HG02973 (cell line): Measurements from ENCODE around the gene FUZ.

ENCODE experiments used
- ATAC-seq: cut with Tn5 transposase; IDR thresholded peaks from one replicate; pipeline ENCODE4 v1.9.1; 2021; ENCODE audit warnings: moderate library complexity; ENCODE audit not compliant: unreplicated experiment

Gene FUZ

DNA sequence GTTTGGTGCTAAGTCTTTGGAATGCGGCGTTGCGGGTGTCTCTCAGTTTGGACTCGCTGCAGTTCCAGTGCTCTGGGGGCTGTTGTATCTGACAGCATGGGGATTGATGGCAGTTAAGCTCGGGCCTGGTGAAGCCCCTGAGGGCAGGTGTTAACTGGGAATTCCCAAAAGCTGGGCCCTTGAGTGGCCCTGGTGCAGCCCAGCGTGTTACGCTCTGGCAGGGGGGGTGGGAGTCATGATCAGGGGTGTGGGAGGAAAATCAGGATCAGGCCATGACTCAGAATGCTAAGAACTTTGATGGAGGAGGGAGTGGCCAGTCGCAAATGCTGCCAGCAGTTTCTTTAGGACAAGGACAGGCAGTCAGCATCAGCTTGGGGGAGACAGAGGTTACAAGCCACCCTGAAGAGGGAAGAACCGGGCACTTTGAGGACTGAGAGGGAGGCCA, 26.7 kb downstream of the FUZ start:
- ATAC-seq: no peak

DNA sequence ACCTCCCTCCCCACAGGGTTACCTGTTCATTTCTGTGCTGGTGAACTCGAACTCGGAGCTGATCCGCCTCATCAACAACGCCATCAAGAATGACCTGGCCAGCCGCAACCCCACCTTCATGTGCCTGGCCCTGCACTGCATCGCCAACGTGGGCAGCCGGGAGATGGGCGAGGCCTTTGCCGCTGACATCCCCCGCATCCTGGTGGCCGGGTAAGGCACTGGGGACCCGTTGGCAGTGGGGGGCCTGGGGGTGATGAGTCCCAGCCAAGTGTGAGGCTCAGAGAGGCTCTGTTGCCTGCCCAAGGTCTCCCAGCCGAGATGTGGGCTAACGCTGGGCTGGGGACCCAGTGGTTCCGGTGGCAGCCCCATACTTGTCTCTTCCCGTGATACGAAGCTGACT, 30.6 kb downstream of the FUZ start:
- no peak for ATAC-seq

DNA sequence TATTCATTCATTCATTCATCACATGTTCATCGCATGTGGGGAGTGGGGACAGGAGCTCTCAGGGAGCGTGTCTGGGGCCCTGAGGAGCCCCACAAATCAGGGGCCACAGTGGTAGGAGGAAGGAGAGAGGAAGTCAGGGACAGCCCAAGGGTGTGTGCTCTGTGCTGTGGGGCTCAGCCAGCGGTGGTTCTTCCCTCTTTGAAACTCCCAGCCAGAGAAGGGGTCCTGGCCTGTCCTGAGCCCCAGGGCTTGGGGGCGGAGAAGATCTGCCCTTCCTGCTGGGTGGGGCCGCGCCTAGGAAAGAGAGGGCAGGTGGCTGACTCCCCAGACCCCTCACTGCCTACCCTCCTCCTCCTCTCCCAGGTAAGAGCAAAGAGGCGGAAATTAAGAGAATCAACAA, 31.7 kb downstream of the FUZ start:
- ATAC-seq: no peak

DNA sequence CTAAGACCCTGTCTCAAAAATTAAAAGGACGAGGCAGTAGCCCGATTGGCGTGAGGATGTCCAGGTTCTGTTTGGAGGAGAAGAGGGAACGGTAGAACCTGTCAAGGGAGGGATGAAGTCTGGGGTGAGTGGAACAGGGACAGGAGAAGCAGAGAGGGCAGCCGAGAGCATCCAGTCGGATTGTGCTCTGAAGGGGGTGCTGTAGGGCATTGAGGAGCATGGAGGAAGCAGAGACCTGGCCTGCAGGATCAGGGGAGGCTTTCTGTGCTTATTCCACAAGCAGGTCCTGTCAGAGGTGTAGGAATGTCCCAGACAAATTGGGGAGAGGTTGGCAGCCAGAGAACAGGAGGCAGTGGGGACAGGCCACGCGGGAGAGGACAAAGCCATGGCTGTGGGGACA, 32.2 kb downstream of the FUZ start:
- no peak for ATAC-seq

DNA sequence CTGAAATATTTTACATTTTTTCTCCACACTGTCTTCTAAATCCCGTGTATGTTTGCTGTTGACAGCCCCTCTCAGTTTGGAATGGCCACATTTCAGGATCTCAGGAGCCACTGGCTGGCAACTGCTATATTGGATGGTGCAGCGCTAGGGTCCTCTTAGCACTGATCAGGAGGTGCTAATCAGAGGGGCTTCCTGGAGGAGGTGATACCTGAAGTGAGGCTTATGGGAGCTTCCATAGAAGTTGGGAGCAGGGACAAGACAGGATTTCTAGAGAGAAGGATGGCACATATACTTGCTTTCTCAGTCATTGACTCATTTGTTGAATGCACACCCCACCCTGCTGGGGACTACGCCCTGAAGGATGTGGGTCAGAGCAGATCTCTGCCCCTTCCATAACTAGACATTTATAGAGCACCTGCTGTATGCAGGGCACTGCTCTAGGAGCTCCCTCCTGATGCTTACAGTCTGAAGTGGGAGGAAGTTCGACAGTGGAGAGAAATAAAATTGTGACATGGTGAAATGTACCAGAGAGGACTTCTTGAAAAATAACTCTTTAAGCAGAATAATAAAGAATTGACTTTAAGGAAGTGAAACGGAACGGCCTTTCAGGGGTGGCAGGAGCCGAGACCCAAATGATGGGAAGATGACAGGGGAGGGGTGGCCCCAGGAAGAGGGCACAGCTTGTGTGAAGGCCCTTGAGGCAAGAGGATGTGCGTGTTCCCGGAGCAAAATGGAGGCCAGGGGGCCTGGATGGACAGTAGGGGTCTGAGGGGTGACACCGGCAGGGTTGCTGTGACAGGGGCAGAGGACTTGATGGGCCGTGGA, 33.1 kb downstream of the FUZ start:
- no peak for ATAC-seq

DNA sequence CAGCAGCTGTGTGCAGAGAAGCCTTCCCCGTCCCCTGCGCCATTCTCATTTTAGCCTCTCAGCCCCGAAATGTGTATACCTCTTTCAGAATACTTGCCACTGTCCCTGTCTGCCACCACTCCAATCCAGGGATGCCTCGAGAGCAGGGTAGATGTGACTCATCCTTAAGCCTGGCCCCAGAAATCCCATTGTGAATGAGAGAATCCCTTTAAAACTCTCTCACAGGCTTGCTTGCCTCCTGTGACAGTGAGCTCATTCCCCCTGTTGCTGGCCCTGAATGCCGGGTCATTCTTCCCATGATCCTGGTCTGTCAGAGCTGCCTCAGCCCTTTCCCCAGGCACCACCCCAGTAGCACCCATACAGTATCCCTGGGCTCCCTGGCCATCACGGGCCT, 36.7 kb downstream of the FUZ start:
- no peak for ATAC-seq

DNA sequence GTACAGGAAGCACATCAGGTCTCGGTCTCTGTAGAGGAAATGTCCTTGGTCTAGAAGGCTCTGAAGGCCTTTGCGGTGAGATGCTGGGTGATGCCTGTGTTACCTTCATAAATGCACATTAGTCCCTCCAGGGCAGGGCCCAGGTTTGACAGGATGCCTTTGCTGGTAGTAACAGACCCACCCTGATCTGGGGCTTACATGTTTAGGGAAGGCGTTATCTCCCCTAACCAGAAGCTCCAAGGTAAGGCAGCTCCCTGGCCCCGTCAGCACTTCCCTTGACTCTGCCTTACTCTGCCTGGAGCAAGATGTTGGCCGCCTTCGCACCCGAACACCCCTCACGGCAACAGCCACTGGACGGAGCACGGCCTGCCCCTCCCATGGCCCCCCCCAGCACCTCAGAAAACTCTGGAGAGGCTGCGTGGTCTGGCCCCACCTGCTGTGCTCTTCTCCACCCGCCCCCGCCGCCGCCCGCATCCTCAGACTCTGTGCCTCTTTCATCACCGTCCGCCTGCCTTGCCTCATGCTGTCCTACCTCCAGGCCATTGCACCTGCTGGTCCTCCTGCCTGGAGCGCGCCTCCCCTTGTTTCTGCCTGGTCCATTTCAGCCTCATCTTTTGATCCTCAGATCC, 37.2 kb downstream of the FUZ start:
- ATAC-seq: no peak

DNA sequence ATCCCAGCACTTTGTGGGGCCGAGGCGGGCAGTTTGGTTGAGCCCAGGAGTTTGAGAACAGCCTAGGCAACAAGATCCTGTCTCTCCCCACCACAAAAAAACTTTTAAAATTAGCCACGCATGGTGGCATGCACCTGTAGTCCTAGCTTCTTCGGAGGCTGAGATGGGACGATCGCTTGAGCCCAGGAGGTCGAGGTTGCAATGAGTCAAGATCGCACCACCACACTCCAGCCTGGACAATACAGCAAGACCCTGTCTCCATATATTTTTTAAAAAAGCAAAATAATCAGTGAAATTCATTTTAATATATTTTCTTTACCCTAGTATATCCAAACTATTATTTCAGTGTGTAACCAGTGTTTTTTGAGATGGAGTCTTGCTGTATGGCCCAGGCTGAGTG, 38.1 kb downstream of the FUZ start:
- ATAC-seq: no peak

DNA sequence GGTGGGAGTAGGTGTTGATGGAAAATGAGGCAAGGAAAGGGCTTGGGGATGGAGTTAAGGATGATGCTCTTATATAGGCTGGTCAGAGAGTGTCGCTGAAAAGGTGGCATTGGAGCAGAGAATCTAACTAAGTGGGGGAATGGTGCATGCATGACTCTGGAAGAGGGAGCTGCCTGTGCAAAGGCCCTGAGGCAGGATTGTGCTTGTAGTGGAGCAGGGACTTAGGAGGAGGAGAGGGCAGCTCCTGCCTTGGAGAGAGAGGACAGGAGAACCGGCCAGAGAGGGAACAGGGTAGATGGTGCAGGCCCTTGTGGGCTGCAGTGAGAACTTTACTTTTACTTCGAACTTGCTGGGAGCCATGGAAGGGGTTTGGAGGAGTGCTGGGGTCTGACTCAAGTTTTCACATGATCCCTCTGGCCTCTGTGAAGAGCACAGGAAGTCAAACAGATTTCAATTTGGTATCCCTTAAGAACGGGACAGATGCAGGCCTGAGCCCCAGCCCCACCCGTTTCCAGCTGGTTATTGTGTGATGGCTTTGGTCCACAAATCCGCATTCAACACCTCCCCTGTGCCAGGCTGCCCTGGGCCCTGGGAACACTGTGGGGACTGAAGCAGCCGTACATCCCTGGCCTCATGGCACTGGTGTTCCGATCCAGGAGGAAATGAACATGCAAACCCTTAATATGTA, 39.3 kb downstream of the FUZ start:
- no peak for ATAC-seq

DNA sequence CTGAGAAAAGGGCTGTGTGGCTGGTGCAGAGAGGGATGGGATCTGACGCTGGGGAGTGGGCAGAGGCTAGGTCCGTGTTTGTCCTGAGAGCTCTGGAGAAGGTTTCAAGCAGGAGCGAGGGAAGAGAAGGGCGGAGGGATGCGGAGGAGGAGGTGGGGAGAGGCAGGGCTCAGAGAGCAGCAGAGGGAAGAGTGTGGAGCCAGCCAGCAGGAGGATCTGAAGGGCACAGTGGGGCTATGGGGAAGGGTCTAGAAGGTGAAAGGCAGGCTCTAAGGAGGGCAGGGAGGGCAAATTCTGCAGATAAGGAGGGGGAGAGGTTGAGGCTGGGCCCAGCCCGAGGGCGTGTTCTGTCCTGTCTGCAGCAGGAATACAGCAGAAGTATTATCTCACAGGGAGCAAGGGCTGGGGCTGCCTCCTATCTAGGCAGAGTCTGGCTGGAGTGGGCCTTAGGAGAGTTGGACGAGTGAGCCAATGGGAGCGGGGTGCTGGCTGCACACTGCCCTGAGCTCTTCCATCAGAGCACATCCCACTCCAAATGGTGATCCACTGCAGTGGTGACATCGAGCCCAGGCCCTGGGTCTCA, 40.2 kb downstream of the FUZ start:
- no peak for ATAC-seq

DNA sequence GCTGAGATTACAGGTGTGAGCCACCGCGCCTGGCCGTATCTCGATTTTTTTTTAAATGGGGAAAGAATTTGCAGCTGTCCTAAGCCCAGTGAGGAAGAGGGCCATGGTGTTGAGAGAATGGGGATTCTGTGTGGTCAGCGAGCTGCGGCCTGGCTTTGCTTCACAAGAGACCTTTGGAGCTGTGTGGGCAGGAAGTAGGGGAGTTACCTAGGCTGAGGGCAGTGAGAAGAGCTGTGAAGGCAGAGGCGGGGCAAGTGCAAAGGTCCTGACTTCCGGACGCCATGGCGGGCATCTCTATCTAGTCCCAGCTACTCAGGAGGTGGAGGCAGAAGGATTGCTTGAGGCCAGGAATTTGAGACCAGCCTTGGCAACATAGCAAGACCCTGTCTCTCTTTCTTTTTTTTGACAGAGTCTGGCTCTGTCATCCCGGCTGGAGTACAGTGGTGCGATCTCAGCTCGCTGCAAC, 41.4 kb downstream of the FUZ start:
- ATAC-seq: no peak

DNA sequence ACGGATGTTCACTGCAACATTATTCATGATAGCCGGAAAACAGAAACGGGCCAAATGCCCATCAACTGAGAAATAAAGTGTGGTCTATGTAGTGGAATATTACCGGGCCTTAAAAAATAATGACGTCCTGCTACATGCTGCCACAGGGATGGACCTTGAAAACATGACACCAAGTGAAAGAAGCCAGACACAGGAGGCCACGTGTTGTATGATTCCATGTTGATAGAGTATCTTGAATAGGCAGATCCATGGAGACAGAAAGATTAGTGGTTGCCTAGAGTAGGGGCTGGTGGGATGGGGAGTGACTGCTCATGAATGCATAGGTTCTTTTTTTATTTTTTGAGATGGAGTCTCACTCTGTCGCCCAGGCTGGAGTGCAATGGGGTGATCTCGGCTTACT, 42.6 kb downstream of the FUZ start:
- no peak for ATAC-seq

DNA sequence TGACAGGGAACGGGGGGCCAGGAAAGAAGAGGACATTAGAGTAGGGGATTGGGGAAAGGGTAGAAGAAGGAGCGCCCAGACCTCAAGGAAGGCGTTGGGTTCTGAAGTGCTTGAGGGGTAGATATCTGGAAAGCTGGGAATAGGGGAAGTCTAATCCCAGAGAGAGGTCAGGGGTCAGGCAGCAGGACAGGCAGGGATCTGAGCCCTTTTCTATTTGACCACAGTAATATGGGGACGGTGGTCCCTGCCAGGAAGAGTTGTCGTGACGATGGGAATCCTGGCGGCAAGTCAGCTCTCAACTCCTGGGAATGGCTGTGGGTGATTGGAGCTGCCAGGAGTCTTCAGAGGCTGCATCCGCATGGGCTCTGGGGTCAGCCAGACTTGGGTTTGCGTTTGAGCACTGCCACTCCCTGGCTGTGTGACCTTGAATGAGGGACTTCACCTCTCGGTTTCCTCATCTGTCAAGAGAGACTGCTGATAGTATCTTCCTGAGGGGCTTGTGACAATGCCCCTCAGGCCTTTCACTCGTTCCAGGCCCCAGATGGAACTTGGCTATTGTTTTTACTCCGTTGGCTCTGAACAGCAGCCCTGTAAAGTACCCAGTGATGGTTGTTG, 45.0 kb downstream of the FUZ start:
- no peak for ATAC-seq

DNA sequence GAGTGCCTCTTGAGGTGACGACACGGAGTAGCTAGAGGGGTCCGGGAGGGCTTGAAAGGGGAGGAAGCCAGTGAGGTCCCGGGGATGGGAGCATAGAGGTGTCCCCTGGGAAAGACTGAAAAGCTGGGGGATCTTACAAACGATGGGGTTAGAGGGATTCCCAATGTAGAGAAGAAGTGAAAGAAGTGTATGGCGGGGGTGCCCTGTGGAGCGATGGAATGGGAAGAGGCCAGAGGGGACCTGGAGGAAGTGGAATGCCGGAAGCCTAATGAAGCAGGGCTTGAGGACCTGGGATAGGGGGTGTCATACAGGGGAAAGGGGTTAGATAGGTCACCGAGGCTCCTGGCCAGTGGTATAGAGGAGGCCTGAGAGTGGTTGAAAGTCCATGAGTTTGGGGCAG, 45.7 kb downstream of the FUZ start:
- no peak for ATAC-seq

DNA sequence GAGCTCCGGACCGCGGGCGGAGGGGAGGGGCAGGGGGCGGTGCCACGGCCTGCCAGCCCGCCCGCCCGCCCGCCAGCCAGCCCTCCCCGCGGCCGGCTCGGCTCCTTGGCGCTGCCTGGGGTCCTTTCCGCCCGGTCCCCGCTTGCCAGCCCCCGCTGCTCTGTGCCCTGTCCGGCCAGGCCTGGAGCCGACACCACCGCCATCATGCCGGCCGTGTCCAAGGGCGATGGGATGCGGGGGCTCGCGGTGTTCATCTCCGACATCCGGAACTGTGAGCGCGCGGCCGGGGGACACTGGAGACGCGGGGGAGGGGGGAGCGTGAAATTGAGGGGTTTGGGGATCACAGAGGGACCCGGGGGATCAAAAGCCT, 46.2 kb downstream of the FUZ start, which contains the start of gene AP2A1:
Gene AP2A1, plus strand, starts transcription at position 72 of the 370 bp plus-strand sequence. Its CDS starts 133 bp downstream, at position 205.
- ATAC-seq: no peak

DNA sequence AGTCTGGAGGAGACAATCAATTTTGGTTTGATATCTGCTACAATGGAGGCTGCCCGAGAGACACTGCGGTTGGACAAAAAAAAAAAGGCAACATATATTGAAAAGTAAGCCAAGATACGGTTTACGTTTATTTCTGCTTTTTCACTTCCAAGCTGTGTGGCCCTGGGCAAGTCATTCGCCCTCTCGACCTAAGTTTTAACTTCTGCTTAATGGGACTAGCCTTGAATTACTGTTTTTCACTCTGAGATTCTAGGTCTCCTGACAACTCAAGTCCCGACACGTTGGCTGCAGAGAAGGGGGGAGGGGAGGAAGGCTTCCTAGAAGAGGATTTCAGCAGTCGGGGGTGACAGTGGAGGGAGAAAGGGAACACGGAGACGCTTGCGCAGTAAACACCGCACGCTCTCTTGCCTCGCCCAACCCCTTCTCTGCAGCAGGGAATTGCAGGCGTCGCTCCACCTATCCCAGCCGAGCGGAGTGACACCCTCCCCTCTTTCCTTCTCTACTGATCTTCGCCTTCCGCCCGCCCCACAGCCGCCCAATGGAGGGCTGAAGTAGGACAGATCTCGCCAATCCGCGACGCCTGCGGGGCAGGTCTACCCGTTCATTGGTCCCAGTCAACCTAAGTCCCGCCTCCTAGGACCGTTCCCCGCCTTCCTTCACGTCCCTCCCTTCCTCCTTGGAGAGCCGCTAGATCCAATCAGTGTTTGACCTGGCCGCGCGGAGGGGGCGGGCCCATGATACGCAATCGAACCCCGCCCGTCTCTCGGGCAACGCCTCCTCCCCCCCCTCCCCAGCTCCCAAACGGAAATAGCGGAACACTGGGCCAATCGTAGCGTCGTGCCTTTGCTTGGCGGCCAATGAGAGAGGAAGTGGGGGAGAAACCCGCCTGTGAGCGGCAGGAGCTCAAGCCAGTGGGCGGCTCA, 46.8 kb downstream of the FUZ start:
- peak; percentile 86 for ATAC-seq

DNA sequence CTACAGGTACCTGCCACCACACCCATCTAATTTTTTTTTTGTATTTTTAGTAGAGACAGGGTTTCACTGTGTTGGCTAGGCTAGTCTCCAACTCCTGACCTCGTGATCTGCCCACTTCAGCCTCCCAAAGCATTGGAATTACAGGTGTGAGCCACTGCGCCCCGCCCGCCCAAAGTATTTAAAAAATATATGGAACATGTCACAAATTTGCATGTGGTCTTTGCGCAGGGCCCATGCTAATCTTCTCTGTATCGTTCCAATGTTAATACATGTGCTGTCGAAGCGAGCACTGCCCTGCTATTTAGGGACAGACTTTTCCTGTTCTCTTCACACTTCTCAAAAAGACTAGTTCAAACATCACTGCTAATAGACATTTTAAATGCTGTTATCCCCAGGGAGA, 48.8 kb downstream of the FUZ start:
- ATAC-seq: no peak

DNA sequence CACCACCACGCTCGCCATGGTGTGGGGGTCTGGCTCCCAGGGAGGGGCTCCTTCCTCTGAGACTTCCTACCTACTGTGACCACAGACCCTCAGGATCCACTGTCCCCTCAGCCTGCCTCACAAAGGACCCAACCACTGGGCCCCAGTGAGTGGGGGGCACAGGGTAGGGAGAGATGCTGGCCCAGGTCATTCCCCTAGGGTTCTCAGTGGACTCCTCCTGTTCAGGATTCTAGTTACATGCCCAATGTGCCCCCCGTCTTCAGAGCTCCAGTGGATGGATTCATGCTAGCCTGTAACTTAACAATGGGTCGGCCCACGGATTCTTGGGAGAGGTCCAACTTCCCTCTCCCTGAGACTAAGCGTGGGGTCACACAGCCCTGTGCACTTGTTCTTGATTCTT, 49.9 kb downstream of the FUZ start, which contains the start of gene TSKS:
Gene TSKS, minus strand, starts transcription at position 77 of the 400 bp plus-strand sequence. Its CDS starts 59 bp downstream, at position 18.
- ATAC-seq: no peak

DNA sequence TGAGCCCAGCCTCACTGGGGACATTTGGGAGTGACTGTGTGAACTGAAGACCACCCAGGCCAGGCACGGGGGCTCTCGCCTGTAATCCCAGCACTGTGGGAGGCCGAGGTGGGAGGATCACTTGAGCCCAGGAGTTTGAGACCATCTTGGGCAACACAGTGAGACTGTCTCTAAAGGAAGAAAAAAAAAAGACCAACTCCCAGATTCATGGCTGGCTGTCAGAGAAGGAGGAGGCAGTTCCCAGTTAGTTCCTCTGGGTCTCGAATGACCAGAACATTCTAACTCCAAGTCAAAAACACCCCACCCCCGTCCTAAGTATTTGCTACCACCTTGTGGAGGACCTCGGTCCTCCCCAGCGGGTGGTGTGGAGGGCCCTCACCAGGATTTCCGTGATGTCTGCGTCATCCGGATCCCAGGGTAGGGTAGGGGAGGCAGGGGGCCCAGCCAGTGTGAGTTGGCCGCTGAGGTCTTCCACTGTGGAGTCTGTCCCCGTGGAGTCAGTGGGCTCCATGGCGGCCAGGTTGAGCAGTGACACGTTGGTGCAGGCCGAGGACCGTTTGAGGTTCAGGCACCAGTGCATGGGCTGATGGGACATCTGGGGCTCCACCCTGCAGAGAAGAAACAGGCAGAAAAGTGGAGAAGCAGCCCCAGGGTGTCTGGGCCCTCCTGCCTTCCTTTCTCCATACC, 51.3 kb downstream of the FUZ start:
- ATAC-seq: no peak
